GM12801 (cell line): ENCODE measurements around the gene KDM4F.

Experiments used
- TF ChIP-seq, protein P1 (sequence below): IDR thresholded peaks from one replicate; pipeline ENCODE4 v1.5.1; 2011; ENCODE audit warnings: control low read depth; ENCODE audit not compliant: insufficient read length; ENCODE audit errors: extremely low read depth

Gene KDM4F

GRCh38 chr11:95092549-95093324 lies 43.5 kb downstream of the KDM4F start:
- TF ChIP-seq, protein P1, sequence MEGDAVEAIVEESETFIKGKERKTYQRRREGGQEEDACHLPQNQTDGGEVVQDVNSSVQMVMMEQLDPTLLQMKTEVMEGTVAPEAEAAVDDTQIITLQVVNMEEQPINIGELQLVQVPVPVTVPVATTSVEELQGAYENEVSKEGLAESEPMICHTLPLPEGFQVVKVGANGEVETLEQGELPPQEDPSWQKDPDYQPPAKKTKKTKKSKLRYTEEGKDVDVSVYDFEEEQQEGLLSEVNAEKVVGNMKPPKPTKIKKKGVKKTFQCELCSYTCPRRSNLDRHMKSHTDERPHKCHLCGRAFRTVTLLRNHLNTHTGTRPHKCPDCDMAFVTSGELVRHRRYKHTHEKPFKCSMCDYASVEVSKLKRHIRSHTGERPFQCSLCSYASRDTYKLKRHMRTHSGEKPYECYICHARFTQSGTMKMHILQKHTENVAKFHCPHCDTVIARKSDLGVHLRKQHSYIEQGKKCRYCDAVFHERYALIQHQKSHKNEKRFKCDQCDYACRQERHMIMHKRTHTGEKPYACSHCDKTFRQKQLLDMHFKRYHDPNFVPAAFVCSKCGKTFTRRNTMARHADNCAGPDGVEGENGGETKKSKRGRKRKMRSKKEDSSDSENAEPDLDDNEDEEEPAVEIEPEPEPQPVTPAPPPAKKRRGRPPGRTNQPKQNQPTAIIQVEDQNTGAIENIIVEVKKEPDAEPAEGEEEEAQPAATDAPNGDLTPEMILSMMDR, result no peak

DNA sequence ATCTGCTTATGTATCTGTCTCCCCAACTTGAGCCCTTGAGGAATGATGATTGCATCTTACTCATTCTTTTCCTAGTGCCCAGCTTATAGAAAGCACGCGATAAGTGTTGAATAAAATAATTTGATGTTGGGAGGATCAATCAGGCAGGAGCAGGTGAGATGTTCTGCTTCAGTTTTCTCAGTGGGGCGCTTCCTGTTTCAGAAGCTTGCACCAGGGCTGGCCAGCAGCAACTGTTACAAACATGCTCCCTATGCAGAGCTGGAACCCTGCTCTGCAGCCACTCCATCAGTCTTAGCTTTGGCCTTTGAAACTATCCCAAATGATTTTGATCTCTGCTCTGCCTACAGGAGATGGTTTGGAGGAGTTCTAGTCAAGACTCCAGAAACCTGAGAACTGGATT lies 44.3 kb downstream of the KDM4F start:
- TF ChIP-seq, protein P1, result no peak

- TF ChIP-seq, protein P1, result no peak
Measured at GRCh38 chr11:95095858-95096587, 46.8 kb downstream of the KDM4F start.

DNA sequence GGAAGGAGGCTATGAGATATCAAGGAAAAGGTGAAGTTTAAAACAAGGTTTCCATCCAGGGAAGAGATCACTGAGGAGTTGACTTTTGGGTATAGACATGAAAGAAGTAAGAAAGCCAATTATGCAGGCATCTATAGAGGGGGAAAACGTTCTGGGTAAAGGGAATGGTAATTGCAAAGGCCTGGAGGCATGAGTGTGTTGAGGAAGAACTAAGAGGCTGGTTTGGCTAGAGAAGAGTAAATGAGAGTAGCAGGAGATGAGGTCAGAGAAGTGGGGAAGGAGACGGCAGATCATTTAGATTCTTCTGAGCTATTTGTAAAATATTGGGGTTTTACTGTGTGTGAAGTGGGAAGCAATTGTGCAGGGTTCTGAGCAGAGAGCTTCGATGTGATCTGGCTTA lies 48.0 kb downstream of the KDM4F start:
- TF ChIP-seq, protein P1, result no peak

DNA sequence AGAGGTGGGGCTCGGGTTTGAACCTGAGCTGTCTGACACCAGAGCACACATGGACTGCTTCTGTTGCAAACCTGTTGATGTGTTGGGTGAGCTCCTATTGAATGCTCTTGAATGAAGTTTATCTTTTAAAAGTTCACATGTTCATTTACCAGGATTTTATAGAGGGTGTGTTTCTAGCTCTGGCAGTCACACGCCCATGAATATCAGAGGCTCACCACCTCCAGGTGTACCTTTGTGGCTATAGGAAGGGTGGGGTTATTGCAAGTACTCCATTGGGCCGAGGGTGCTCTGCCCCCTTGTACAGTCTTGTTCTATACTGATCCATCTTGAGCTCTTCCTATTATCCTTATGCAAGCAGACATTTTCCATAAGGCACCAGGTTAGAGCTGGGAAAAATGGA lies 49.6 kb downstream of the KDM4F start:
- TF ChIP-seq, protein P1, result no peak

DNA sequence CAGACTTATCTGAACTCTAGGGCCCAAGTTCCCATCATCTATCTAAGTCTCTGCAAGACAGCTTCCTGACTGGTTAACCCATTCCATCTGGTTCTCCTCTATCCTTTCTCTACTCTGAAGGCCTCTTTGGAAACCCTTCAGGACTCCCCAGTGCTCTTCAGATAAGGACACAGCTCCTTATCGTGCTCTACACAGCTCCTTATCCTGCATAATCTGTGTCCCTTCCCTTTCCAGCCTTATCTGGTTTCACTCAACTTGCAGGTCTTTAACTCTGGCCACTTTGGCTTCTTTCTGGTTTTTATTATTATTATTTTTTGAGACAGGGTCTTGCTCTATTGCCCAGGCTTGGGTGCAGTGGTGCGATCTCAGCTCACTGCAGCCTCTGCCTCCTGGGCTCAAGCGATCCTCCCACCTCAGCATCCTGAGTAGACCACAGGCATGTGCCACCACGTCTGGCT lies 51.0 kb downstream of the KDM4F start:
- TF ChIP-seq, protein P1, result no peak
